Neural cell (in vitro differentiated cells): Measurements from ENCODE around the gene EEPD1. TPM values are rescaled to one million over a fixed set of nuclear protein-coding genes. Genes with fewer than 3 reads are reported as not detected.

ENCODE experiments used
- H2AFZ ChIP-seq: fragments of 200-600, 300-800 bp; sonication (generic), shearing (Covaris generic); 2 replicates; pipeline ENCODE4 v1.6.0; 2014; ENCODE audit warnings: low read depth, mild to moderate bottlenecking, antibody characterized with exemption, low read length, moderate library complexity
- H3F3A ChIP-seq: fragments of 200-600 bp; shearing (Covaris generic); 2 replicates; pipeline ENCODE4 v1.6.1; 2016; ENCODE audit warnings: mild to moderate bottlenecking, moderate library complexity, mixed read lengths, antibody characterized with exemption, low read length; ENCODE audit not compliant: insufficient read depth, poor library complexity, severe bottlenecking
- H3K27ac ChIP-seq: fragments of 200-600, 300-800 bp; sonication (generic), shearing (Covaris generic); 2 replicates; pipeline ENCODE4 v1.5.1; 2014; ENCODE audit warnings: mild to moderate bottlenecking, low read length, moderate library complexity
- H3K27me3 ChIP-seq: fragments of 300-800, 200-600 bp; sonication (generic), shearing (Covaris generic); 2 replicates; pipeline ENCODE4 v1.6.0; 2014; ENCODE audit warnings: mild to moderate bottlenecking, low read depth, low read length, moderate library complexity; ENCODE audit not compliant: insufficient read depth
- H3K36me3 ChIP-seq: fragments of 300-800, 200-600 bp; sonication (generic), shearing (Covaris generic); 2 replicates; pipeline ENCODE4 v1.5.1; 2014; ENCODE audit warnings: mild to moderate bottlenecking, antibody characterized with exemption, low read length, moderate library complexity; ENCODE audit not compliant: insufficient read depth
- H3K4me2 ChIP-seq: fragments of 300-800, 200-600 bp; sonication (generic), shearing (Covaris generic); 2 replicates; pipeline ENCODE4 v1.6.0; 2014; ENCODE audit warnings: mild to moderate bottlenecking, low read length
- H3K4me3 ChIP-seq: fragments of 300-800, 200-600 bp; sonication (generic), shearing (Covaris generic); 2 replicates; pipeline ENCODE4 v1.5.1; 2014; ENCODE audit warnings: mild to moderate bottlenecking, low read length, moderate library complexity
- H3K79me2 ChIP-seq: fragments of 200-600 bp; shearing (Covaris generic); replicated peaks from 2 replicates; pipeline ENCODE4 v1.6.0; 2014; ENCODE audit warnings: mild to moderate bottlenecking, low read length, moderate library complexity; ENCODE audit not compliant: insufficient read depth
- H3K9ac ChIP-seq: fragments of 300-800, 200-600 bp; sonication (generic), shearing (Covaris generic); 2 replicates; pipeline ENCODE4 v1.6.1; 2016; ENCODE audit warnings: mild to moderate bottlenecking, low read length, mixed read lengths
- H3K9me2 ChIP-seq: fragments of 200-600 bp; shearing (Covaris generic); 2 replicates; pipeline ENCODE4 v1.6.1; 2016; ENCODE audit warnings: mild to moderate bottlenecking, low read length, mixed read lengths; ENCODE audit not compliant: insufficient read depth
- H3K9me3 ChIP-seq: fragments of 200-600, 300-800 bp; sonication (generic), shearing (Covaris generic); 2 replicates; pipeline ENCODE4 v1.6.1; 2016; ENCODE audit warnings: mild to moderate bottlenecking, mixed run types, low read length, moderate library complexity, mixed read lengths
- H4K20me1 ChIP-seq: fragments of 200-600 bp; shearing (Covaris generic); 2 replicates; pipeline ENCODE4 v1.6.1; 2016; ENCODE audit warnings: mild to moderate bottlenecking, mixed run types; ENCODE audit not compliant: insufficient read depth
- CTCF ChIP-seq: fragments of 450-650 bp; IDR thresholded peaks from 2 replicates; pipeline ENCODE4 v1.5.1; 2014; ENCODE audit warnings: antibody characterized with exemption, mild to moderate bottlenecking, moderate library complexity; ENCODE audit not compliant: poor library complexity, severe bottlenecking
- EP300 ChIP-seq: fragments of 450-650 bp; conservative IDR thresholded peaks from 2 replicates; pipeline ENCODE4 v1.6.1; 2014; ENCODE audit warnings: antibody characterized with exemption, mild to moderate bottlenecking, moderate library complexity; ENCODE audit not compliant: poor library complexity, severe bottlenecking
- EZH2 ChIP-seq: fragments of 200-600, 300-800 bp; shearing (Covaris generic), sonication (generic); IDR thresholded peaks from 2 replicates; pipeline ENCODE4 v1.6.1; 2014; ENCODE audit warnings: antibody characterized with exemption, low read length, borderline replicate concordance, mild to moderate bottlenecking; ENCODE audit not compliant: insufficient read depth, poor library complexity, severe bottlenecking
- MXI1 ChIP-seq: fragments of 450-650 bp; conservative IDR thresholded peaks from 2 replicates; pipeline ENCODE4 v1.6.1; 2014; ENCODE audit warnings: antibody characterized with exemption, mild to moderate bottlenecking; ENCODE audit not compliant: poor library complexity, severe bottlenecking
- POLR2AphosphoS5 ChIP-seq: IDR thresholded peaks from 2 replicates; pipeline ENCODE4 v1.6.1; 2012
- RAD21 ChIP-seq: fragments of 450-650 bp; conservative IDR thresholded peaks from 2 replicates; pipeline ENCODE4 v1.6.1; 2014; ENCODE audit warnings: antibody characterized with exemption, mild to moderate bottlenecking, moderate library complexity
- SMC3 ChIP-seq: fragments of 450-650 bp; conservative IDR thresholded peaks from 2 replicates; pipeline ENCODE4 v1.6.1; 2014; ENCODE audit warnings: antibody characterized with exemption, mild to moderate bottlenecking, moderate library complexity; ENCODE audit not compliant: poor library complexity
- TAF1 ChIP-seq: IDR thresholded peaks from 2 replicates; pipeline ENCODE4 v1.6.1; 2012; ENCODE audit warnings: low read depth
- polyA plus RNA-seq: library from polyadenylated mRNA; depleted of rRNA; stranded (reverse); fragments of >200 nt; gene quantifications from 2 replicates; pipeline ENCODE4 v1.2.3, GENCODE V29; 2014
- TF ChIP-seq, protein P1 (sequence below): IDR thresholded peaks from 2 replicates; pipeline ENCODE4 v1.6.1; 2012; ENCODE audit warnings: borderline replicate concordance

Gene EEPD1
- polyA plus RNA-seq, 1 donor from 2014 or later: 4.2 TPM

- no peak overlapping the region for H3K9ac ChIP-seq
- H3K4me2 ChIP-seq: no peak overlapping the region
- H3K9me2 ChIP-seq: no peaks in the 10 kb centered on the region
- H2AFZ ChIP-seq: no peak overlapping the region
- TF ChIP-seq TAF1 (no peak), EP300 (no peak), POLR2AphosphoS5 (no peak), CTCF (no peak), EZH2 (no peak), SMC3 (no peak), MXI1 (no peak), RAD21 (no peak)
- TF ChIP-seq, protein P1, sequence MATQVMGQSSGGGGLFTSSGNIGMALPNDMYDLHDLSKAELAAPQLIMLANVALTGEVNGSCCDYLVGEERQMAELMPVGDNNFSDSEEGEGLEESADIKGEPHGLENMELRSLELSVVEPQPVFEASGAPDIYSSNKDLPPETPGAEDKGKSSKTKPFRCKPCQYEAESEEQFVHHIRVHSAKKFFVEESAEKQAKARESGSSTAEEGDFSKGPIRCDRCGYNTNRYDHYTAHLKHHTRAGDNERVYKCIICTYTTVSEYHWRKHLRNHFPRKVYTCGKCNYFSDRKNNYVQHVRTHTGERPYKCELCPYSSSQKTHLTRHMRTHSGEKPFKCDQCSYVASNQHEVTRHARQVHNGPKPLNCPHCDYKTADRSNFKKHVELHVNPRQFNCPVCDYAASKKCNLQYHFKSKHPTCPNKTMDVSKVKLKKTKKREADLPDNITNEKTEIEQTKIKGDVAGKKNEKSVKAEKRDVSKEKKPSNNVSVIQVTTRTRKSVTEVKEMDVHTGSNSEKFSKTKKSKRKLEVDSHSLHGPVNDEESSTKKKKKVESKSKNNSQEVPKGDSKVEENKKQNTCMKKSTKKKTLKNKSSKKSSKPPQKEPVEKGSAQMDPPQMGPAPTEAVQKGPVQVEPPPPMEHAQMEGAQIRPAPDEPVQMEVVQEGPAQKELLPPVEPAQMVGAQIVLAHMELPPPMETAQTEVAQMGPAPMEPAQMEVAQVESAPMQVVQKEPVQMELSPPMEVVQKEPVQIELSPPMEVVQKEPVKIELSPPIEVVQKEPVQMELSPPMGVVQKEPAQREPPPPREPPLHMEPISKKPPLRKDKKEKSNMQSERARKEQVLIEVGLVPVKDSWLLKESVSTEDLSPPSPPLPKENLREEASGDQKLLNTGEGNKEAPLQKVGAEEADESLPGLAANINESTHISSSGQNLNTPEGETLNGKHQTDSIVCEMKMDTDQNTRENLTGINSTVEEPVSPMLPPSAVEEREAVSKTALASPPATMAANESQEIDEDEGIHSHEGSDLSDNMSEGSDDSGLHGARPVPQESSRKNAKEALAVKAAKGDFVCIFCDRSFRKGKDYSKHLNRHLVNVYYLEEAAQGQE: no peak
- no peaks in the 10 kb centered on the region for H4K20me1 ChIP-seq
- H3K27ac ChIP-seq: no peak overlapping the region
- H3K27me3 ChIP-seq: no peaks in the 10 kb centered on the region
- H3F3A ChIP-seq: no peaks in the 10 kb centered on the region
- no peaks in the 10 kb centered on the region for H3K36me3 ChIP-seq
- H3K4me3 ChIP-seq: no peak overlapping the region
- no peaks in the 10 kb centered on the region for H3K79me2 ChIP-seq
- H3K9me3 ChIP-seq: no peaks in the 10 kb centered on the region
Observed at GRCh38 chr7:36266683-36267082, 113.6 kb downstream of the EEPD1 start.

DNA sequence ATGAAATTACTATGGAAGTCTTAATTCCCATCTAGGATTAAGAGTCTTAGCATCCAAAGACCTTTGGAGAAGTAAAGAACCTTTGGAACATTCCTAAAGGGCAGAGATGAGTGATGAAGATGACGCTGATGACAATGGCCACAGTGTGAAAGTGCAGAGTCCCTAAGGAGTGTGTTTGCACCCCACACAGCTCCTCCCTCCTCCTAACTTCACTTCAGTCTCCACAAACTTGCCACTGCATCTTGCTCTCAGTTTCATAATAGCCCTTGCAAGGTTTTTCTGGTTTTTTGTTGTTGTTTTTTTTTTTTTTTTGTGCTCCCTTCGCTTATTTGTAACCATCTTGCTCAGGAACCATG lies 119.1 kb downstream of the EEPD1 start:
- no peaks in the 10 kb centered on the region for H3K79me2 ChIP-seq
- H3K36me3 ChIP-seq: no peaks in the 10 kb centered on the region
- no peak overlapping the region for H3K4me3 ChIP-seq
- H4K20me1 ChIP-seq: no peaks in the 10 kb centered on the region
- no peak overlapping the region for H2AFZ ChIP-seq
- H3K9me3 ChIP-seq: no peaks in the 10 kb centered on the region
- H3K27me3 ChIP-seq: no peaks in the 10 kb centered on the region
- no peaks in the 10 kb centered on the region for H3K9me2 ChIP-seq
- no peak overlapping the region for H3K4me2 ChIP-seq
- no peaks in the 10 kb centered on the region for H3F3A ChIP-seq
- H3K9ac ChIP-seq: no peak overlapping the region
- H3K27ac ChIP-seq: no peak overlapping the region
- TF ChIP-seq TAF1 (no peak), SMC3 (no peak), EP300 (no peak), EZH2 (no peak), MXI1 (no peak), RAD21 (no peak), POLR2AphosphoS5 (no peak), CTCF (no peak)
- TF ChIP-seq, protein P1: no peak
